HG03460 (cell line): ENCODE measurements around the gene FAXC.
"Not testable (repeated sequence)": the region's sequence is repeated elsewhere in the genome, so short reads cannot be mapped to it uniquely, and the experiment has no call there.

Source experiments
- ATAC-seq: cut with Tn5 transposase; IDR thresholded peaks from one replicate; pipeline ENCODE4 v1.9.1; 2021; ENCODE audit not compliant: unreplicated experiment

FAXC gene

DNA sequence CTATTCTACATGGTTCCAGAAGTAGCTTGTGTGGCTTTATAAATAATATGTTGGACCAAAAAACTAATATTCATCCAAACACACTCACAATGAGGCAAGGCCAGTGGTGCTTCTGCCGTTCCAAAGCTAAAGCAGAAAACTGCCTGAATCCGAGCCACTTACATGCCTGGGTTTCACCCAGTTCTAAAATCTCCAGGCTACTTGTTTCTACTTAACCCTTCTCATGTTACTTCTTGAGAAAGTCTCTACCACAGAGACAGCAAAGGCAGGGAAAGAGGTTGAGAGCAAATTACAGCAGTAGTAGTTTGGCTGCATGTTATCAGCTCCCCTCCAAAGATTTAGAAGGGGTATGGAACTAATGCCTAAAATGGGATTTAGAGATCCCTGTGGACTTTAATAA lies 62.0 kb downstream of the FAXC start:
- ATAC-seq: no peak

GRCh38 chr6:99285881-99286280 lies 63.6 kb downstream of the FAXC start:
- no peak for ATAC-seq

- ATAC-seq: no peak
Measured at GRCh38 chr6:99282479-99283062, 66.9 kb downstream of the FAXC start.

DNA sequence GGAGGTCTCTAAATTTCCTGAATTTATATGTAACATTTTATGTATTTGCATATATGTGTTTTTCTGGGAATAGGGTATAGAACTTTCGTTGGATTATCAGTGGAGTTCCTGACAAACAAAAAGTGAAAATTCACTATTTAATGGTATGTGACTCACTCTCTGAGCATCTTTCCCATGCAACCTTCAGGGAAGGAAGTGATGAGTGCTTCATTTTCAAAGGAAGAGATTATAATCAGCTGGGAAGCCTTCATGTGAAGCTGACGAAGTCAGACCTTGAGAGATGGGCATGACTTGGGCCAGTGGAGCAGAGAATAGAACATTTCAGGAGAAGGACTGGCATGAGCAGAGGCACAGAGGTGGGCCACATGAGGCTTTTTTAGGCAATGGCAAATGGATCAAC lies 72.7 kb downstream of the FAXC start:
- no peak for ATAC-seq

DNA sequence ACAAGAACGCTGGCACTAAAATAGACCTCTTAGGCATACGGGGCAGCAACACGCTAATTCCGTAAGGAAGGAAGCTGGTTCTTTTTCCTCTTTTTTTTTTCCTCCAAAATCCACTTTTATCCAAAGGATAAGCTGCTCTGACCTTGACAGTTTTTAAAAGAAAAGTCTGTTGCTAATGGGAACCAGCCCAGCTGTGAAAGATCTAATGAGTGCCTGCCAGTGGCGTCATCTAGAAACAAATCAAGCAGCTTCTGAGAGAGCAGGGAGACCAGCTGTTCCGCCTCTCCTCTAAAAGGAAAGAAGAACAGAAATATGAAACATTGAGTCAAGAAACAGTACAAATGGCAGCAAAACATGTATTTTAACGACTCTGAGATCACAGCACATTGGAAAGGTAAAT lies 78.6 kb downstream of the FAXC start:
- no peak for ATAC-seq

- ATAC-seq: no peak
Measured at GRCh38 chr6:99270030-99270429, 79.4 kb downstream of the FAXC start.

GRCh38 chr6:99269207-99269606 lies 80.3 kb downstream of the FAXC start:
- no peak for ATAC-seq

DNA sequence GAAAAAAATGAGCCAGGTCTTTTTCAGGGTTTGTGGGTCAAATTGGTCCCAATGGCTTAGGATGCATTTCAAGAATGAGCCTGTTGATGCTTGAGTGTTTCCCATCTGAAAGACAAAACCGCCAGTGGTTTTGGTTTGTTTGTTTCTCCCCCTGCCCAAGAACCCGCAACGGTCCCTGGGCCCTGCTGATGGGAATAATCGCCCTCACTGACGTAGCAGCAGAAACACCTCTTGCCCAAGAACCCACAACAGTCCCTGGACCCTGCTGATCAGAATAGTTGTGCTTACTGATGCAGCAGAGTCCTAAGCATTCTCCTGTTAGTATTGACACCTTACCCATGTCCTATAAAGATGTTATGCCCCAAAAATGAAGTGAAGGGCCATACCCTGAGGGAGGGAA lies 82.5 kb downstream of the FAXC start:
- ATAC-seq: not testable (repeated sequence)

- ATAC-seq: not testable (repeated sequence)
Measured at GRCh38 chr6:99265447-99265846, 84.0 kb downstream of the FAXC start.

DNA sequence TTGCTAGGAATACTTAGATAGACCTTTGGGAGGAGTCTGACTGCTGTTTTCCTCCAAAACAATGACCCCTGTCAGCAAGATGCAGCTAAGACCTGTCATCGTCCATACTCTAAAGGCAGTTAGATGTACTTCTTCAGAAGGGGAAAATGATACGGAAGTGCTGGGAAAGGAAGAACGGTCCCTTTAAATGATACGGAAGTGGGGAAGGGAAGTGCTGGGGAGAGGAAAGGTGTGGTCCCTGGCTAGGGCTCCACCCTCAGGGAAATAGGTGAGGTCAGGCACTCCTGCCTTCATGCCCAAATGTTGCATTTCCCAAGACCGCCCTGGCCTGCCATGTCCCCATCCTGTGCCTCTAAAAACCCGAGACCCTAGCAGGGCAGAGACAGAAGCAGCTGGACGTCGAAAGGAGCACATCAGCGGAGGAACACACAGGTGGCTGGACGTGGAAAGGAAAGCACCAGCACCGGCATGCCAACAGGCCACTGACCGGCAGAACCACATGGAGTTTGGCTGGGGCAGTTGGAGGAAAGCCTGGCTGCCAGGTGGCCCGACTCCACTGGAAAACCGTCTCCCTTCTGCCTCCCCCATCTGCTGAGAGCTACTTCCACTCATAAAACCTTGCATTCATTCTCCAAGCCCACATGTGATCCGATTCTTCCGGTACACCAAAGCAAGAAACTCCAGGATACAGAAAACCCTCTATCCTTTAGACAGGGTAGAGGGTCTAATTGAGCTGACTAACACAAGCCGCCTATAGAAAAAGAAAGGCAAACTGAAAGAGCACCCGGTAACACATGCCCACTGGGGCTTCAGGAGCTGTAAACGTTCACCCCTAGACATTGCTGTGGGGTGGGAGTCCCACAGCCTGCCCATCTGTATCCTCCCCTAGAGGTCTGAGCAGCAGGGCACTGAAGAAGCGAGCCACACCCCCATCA lies 94.6 kb downstream of the FAXC start:
- ATAC-seq: no peak

- ATAC-seq: no peak
Measured at GRCh38 chr6:99253271-99253670, 96.2 kb downstream of the FAXC start.

DNA sequence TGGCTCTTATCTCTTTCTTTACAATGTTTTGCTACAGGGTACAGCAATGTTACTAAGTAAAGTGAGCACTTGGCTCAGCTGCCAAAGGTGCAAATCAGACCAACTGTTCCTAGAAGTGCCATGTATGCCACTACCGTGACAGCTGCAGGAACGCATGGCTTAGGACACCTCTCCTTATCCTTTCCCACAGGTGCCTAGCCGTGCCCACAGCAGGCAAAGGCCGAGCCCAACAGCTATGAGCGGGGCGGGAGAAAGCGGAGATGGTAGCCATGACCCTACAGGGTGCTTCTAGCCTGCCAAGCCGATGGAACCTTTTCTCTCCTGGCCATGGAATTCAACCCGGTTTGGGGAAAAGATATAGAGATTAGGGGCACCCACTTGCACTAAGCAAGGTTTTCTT lies 97.1 kb downstream of the FAXC start:
- ATAC-seq: no peak

GRCh38 chr6:99250476-99250875 lies 99.0 kb downstream of the FAXC start:
- no peak for ATAC-seq

DNA sequence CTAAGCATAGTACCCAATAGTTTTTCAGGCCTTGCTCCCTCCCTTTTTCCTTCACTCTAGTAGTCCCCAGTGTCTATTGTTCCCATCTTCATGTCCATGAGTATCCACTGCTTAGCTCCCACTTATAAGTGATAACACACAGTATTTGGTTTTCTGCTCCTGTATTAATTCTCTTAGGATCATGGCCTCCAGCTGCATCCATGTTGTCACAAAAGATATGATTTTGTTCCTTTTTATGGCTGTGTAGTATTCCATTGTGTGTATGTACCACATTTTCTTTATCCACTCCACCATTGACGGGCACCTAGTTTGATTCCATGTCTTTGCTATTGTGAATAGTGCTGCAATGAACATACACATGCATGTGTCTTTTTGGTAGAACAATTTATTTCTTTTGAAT lies 102.9 kb downstream of the FAXC start:
- ATAC-seq: no peak

DNA sequence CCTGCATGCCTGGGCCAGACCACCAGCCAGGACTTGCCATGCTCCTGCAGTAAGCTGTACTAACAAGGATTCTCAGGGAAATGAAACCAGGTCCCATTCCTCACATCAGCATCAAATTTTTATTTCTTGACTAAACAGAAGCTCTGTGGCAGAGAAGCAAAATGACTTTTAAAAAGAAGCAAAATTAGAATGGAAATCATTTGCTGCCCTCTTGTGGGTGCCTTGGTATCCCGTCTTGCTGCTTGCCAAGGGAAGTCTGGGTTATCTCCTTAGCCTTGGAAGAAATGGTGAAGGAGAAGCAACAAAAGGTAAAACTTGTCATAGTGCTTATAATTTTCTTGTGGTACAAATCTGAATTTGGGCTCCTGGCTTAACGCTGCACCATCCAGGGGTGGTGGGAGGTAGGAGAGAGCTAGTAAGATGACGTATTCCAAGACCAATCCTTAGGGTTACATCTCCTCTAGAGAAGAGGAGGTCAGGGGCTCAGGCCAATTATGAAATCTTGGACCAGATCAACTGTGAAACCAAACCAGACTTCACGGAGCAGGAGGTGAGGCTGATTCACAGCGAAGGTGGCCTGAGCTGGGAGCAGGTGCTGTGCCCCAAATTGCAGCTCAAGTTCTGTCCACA lies 107.5 kb downstream of the FAXC start:
- ATAC-seq: no peak

GRCh38 chr6:99236010-99236409 lies 113.5 kb downstream of the FAXC start:
- no peak for ATAC-seq

DNA sequence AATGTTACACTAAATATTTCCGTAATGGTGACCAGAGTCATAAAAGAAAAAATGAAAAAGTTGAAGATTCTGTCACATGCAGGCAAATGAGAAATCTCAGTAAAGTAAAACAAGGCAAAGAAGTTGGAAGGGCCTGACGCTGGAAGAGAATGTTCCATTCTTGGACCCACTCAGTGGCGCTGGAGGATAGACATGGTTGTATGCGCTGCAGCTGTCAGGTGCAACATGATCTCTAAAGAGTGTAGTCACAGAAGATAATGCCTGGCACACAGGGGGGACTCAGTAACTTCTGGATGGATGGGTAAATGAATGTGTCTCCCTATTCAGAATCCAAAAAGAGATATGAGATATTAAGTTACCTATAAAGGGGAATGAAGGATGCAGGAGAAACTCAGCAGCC lies 116.3 kb downstream of the FAXC start:
- ATAC-seq: no peak

- ATAC-seq: no peak
Measured at GRCh38 chr6:99232056-99232455, 117.4 kb downstream of the FAXC start.

DNA sequence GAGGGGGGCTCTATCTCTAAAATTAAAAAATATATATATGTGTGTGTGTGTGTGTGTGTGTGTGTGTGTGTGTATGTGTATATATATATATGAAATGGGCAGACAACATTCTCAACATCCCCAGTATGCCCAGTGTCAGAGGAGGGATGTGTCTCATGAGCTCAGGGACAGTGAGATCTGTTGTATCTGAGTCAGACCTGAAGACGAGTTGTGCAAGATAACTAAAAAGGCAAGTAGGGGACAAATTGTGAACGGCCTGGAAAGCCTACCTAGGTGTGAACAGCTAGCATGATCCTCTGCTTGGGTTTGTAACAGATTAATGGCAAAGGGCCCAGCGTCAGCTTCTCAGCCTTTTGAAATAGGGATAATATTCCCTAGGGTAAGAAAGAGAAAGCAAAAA lies 124.3 kb downstream of the FAXC start:
- ATAC-seq: no peak
